Endothelial cell of umbilical vein (primary cell): ENCODE results near the gene ZMIZ1. TPM values are rescaled to one million over a fixed set of nuclear protein-coding genes. Genes with fewer than 3 reads are reported as not detected.

Experiments
- BruUV-seq: library from RNA; stranded (reverse); fragments of 400-500 nt; replicated peaks from 2 replicates; lab custom pipeline; 2021; lab: Mats Ljungman, UMichigan
- CTCF ChIA-PET: fragments of 300-600, 350-600 bp; sonication (Branson Sonifier 250); formaldehyde crosslinking; loops from one replicate; lab custom pipeline; 2021; ENCODE audit warnings: antibody characterized with exemption, inconsistent platforms; lab: Charles Lee
- POLR2A ChIA-PET: fragments of 300-600, 350-600 bp; sonication (Branson Sonifier 250); formaldehyde crosslinking; loops from one replicate; lab custom pipeline; 2021; ENCODE audit warnings: antibody characterized with exemption, inconsistent platforms; lab: Charles Lee
- DNase-seq: peaks from one replicate; pipeline ENCODE4 v3.0.0-alpha.2; 2011; ENCODE audit warnings: low read depth, low spot score
- FAIRE-seq: peaks from 2 replicates; lab custom pipeline; 2011; peaks lifted over from hg19 to GRCh38; lab: Jason Lieb, UNC
- H2AFZ ChIP-seq: 2 replicates; pipeline ENCODE4 v1.6.0; 2012; ENCODE audit warnings: low read depth, low read length, control low read depth, inconsistent platforms
- H3K27ac ChIP-seq: 2 replicates; pipeline ENCODE4 v1.5.1; 2011; ENCODE audit warnings: low read depth, mild to moderate bottlenecking, control low read depth, low read length, moderate library complexity; ENCODE audit not compliant: insufficient read depth
- H3K27me3 ChIP-seq, 2 experiments: 2 replicates each; pipeline versions ENCODE4 v1.6.0 to v1.6.1; 2011; ENCODE audit warnings: low read length in 2 of 2, mixed read lengths in 1 of 2; ENCODE audit not compliant: control insufficient read depth in 2 of 2, insufficient read depth in 2 of 2
- H3K36me3 ChIP-seq, 2 experiments: 2 replicates in 1 of 2; 3 replicates in 1 of 2; pipeline ENCODE4 v1.5.1; 2011; ENCODE audit warnings: low read length in 2 of 2, mild to moderate bottlenecking in 1 of 2, moderate library complexity in 1 of 2; ENCODE audit not compliant: control insufficient read depth in 2 of 2, insufficient read depth in 2 of 2; ENCODE audit errors: extremely low read depth in 1 of 2
- H3K4me1 ChIP-seq: 3 replicates; pipeline ENCODE4 v1.5.1; 2011; ENCODE audit warnings: mild to moderate bottlenecking, low read length; ENCODE audit not compliant: control insufficient read depth, insufficient read depth; ENCODE audit errors: extremely low read depth
- H3K4me2 ChIP-seq: 2 replicates; pipeline ENCODE4 v1.6.1; 2011; ENCODE audit warnings: low read length, control low read depth, mixed read lengths; ENCODE audit not compliant: insufficient read depth
- H3K4me3 ChIP-seq, 3 experiments: fragments of 200-600 bp in 1 of 3; sonication (generic), shearing (Covaris generic) in 1 of 3; replicated peaks in 1 of 3; 2 replicates each; pipeline ENCODE4 v1.5.1; 2011 to 2016; ENCODE audit warnings: control low read depth in 3 of 3, low read length in 3 of 3, mild to moderate bottlenecking in 2 of 3, inconsistent platforms in 1 of 3, low read depth in 1 of 3, moderate library complexity in 1 of 3; ENCODE audit not compliant: insufficient read depth in 1 of 3
- H3K79me2 ChIP-seq: 2 replicates; pipeline ENCODE4 v1.6.0; 2012; ENCODE audit warnings: low read length, inconsistent platforms; ENCODE audit not compliant: control insufficient read depth, insufficient read depth
- H3K9ac ChIP-seq: replicated peaks from 2 replicates; pipeline ENCODE3; 2011; ENCODE audit warnings: low read length, control low read depth; ENCODE audit not compliant: insufficient read depth; ENCODE audit errors: extremely low read depth
- H3K9me1 ChIP-seq: replicated peaks from 3 replicates; pipeline ENCODE4 v1.6.0; 2011; ENCODE audit warnings: mild to moderate bottlenecking, low read length; ENCODE audit not compliant: control insufficient read depth, insufficient read depth; ENCODE audit errors: extremely low read depth
- H3K9me3 ChIP-seq: replicated peaks from 2 replicates; pipeline ENCODE4 v1.5.1; 2012; ENCODE audit warnings: low read length, inconsistent platforms; ENCODE audit not compliant: control insufficient read depth, insufficient read depth
- H4K20me1 ChIP-seq: replicated peaks from 2 replicates; pipeline ENCODE3; 2011; ENCODE audit warnings: mild to moderate bottlenecking, low read length; ENCODE audit not compliant: control insufficient read depth, insufficient read depth; ENCODE audit errors: extremely low read depth
- EZH2 ChIP-seq: IDR thresholded peaks from 2 replicates; pipeline ENCODE4 v1.6.1; 2012; ENCODE audit warnings: borderline replicate concordance, low read depth, mild to moderate bottlenecking, moderate library complexity, low read length, inconsistent platforms; ENCODE audit not compliant: severe bottlenecking
- FOS ChIP-seq: IDR thresholded peaks from 2 replicates; pipeline ENCODE4 v1.6.1; 2011; ENCODE audit warnings: mild to moderate bottlenecking, low read length, moderate library complexity, borderline replicate concordance; ENCODE audit not compliant: insufficient read depth
- GATA2 ChIP-seq: IDR thresholded peaks from 2 replicates; pipeline ENCODE4 v1.7.0; 2011; ENCODE audit warnings: low read depth, mild to moderate bottlenecking, moderate library complexity, mixed read lengths, low read length; ENCODE audit not compliant: insufficient read length, insufficient read depth
- JUN ChIP-seq: IDR thresholded peaks from 2 replicates; pipeline ENCODE4 v1.6.1; 2011; ENCODE audit warnings: borderline replicate concordance, low read depth; ENCODE audit not compliant: insufficient read length, insufficient read depth
- MAX ChIP-seq: IDR thresholded peaks from 2 replicates; pipeline ENCODE4 v1.6.1; 2011; ENCODE audit not compliant: insufficient read depth, insufficient read length
- MYC ChIP-seq: IDR thresholded peaks from one replicate; pipeline ENCODE4 v1.6.1; 2011; ENCODE audit warnings: mild to moderate bottlenecking, low read depth, low read length
- POLR2A ChIP-seq: IDR thresholded peaks from 2 replicates; pipeline ENCODE4 v1.6.1; 2012; ENCODE audit warnings: low read depth, mild to moderate bottlenecking, control low read depth, low read length
- POLR2AphosphoS5 ChIP-seq: IDR thresholded peaks from 2 replicates; pipeline ENCODE4 v1.6.1; 2012; ENCODE audit warnings: low read depth, mild to moderate bottlenecking, control low read depth, low read length, moderate library complexity; ENCODE audit not compliant: insufficient read depth
- dilution Hi-C: fragments of 300-500 bp; cut with MboI; formaldehyde crosslinking; loops from one replicate; pipeline ENCODE4 v1.15.0; 2019; ENCODE audit warnings: low sequenced_read_pairs; ENCODE audit not compliant: extremely low pct_ligation_motif_present
- intact Hi-C: fragments of 100-400 bp; cut with micrococcal nuclease; formaldehyde crosslinking; loops from one replicate; pipeline ENCODE4 v1.10.0; 2022
- polyA plus RNA-seq, 4 experiments: library from polyadenylated mRNA; depleted of rRNA in 3 of 4; stranded (reverse) in 3 of 4; unstranded in 1 of 4; fragments of >200 nt; gene quantifications; 2 replicates each; pipeline versions ENCODE4 v1.2.1 to v1.2.3, GENCODE V29; 2011 to 2012; ENCODE audit warnings: missing spikeins in 1 of 4
- total RNA-seq: library from RNA; stranded (reverse); gene quantifications from 2 replicates; pipeline ENCODE4 v1.2.3, GENCODE V29; 2021
- TF ChIP-seq, protein P1 (sequence below), 2 donors: IDR thresholded peaks; 1 replicate in 1 of 2; 2 replicates in 1 of 2; pipeline ENCODE4 v1.5.1; 2011; ENCODE audit warnings: low read length in 2 of 2, mild to moderate bottlenecking in 2 of 2, moderate library complexity in 2 of 2, control low read depth in 1 of 2, inconsistent platforms in 1 of 2, low read depth in 1 of 2; ENCODE audit not compliant: insufficient read depth in 1 of 2; ENCODE audit errors: extremely low read depth in 1 of 2

Gene ZMIZ1
- total and polyA plus RNA-seq, 2 donors (not counting 3 experiments of a cell fraction or from before 2014, with no cell fraction given), result 12.5 to 46.7 TPM

GRCh38 chr10:79127151-79127961 lies 58.6 kb downstream of the ZMIZ1 start:
- H3K4me1 ChIP-seq, result peaks cover 49% of the 10 kb centered on the region
- POLR2A ChIA-PET, result interaction anchor here (0.6 to 0.7 kb wide), 3 partner anchors 39 to 668 kb away, joined by 3 read pairs; no protein-coding TSS in a partner anchor
- H3K27me3 ChIP-seq, result no peaks in the 10 kb centered on the region
- TF ChIP-seq FOS, result no peak
- no peak for TF ChIP-seq GATA2
- no peak for TF ChIP-seq MAX
- no peak for TF ChIP-seq POLR2AphosphoS5
- TF ChIP-seq EZH2, result no peak
- TF ChIP-seq, protein P1, sequence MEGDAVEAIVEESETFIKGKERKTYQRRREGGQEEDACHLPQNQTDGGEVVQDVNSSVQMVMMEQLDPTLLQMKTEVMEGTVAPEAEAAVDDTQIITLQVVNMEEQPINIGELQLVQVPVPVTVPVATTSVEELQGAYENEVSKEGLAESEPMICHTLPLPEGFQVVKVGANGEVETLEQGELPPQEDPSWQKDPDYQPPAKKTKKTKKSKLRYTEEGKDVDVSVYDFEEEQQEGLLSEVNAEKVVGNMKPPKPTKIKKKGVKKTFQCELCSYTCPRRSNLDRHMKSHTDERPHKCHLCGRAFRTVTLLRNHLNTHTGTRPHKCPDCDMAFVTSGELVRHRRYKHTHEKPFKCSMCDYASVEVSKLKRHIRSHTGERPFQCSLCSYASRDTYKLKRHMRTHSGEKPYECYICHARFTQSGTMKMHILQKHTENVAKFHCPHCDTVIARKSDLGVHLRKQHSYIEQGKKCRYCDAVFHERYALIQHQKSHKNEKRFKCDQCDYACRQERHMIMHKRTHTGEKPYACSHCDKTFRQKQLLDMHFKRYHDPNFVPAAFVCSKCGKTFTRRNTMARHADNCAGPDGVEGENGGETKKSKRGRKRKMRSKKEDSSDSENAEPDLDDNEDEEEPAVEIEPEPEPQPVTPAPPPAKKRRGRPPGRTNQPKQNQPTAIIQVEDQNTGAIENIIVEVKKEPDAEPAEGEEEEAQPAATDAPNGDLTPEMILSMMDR (IDR thresholded peaks at IDR 0.05; ENCODE audit: extremely low read depth in 1 of 2, insufficient read depth in 1 of 2, low read depth in 1 of 2, low read length in 2 of 2), result no peak
- TF ChIP-seq POLR2A, result no peak
- no peak for TF ChIP-seq JUN
- TF ChIP-seq MYC, result no peak
- no TSS peak for BruUV-seq
- peak; percentile 67 for DNase-seq
- no peak overlapping the region for H2AFZ ChIP-seq
- CTCF ChIA-PET, result interaction anchor here (0.7 to 5.1 kb wide), 12 partner anchors 13 to 75 kb away, joined by 3 to 44 read pairs (median 4); no protein-coding TSS in a partner anchor
- dilution Hi-C loops, result no loop called here
- peak overlapping the region; percentile 14 for H3K4me2 ChIP-seq
- H4K20me1 ChIP-seq, result no peaks in the 10 kb centered on the region
- FAIRE-seq, result peak; percentile 93
- no peaks in the 10 kb centered on the region for H3K9me3 ChIP-seq
- H3K27ac ChIP-seq, result peak overlapping the region; percentile 21
- H3K79me2 ChIP-seq, result peaks cover 8% of the 10 kb centered on the region
- no peak overlapping the region for H3K4me3 ChIP-seq
- no peaks in the 10 kb centered on the region for H3K9me1 ChIP-seq
- intact Hi-C loops, result loop anchor here (2.0 kb wide), 1 partner anchor 43 kb away; no protein-coding TSS in a partner anchor
- peaks cover 0 to 28% of the 10 kb centered on the region in 2 experiments for H3K36me3 ChIP-seq
- H3K9ac ChIP-seq, result no peak overlapping the region
